ENCODE measurements around the gene PER1. TPM values are rescaled to one million over a fixed set of nuclear protein-coding genes. Genes with fewer than 3 reads are reported as not detected.

Gene PER1
- total RNA-seq, 1 experiment from 2014 or later: 87.6 TPM

- intact Hi-C loops (cut with micrococcal nuclease): no loop called here
- Histone ChIP-seq H3K4me2 (ENCODE audit: low read length) (no peak overlapping the region), H3K27me3 (ENCODE audit: insufficient read depth, low read length) (no peaks in the 10 kb centered on the region), H4K20me1 (ENCODE audit: insufficient read depth) (no peaks in the 10 kb centered on the region), H3K9ac (ENCODE audit: low read length) (no peak overlapping the region), H3K27ac (ENCODE audit: low read depth, low read length) (no peak overlapping the region), H3K4me1 (ENCODE audit: control insufficient read depth in 1 of 2, insufficient read depth in 2 of 2, low read length in 2 of 2) (peaks cover 20 to 25% of the 10 kb centered on the region in 2 experiments), H3K79me2 (ENCODE audit: insufficient read depth, low read length) (peaks cover 9% of the 10 kb centered on the region), H3K9me3 (ENCODE audit: control insufficient read depth in 1 of 2, insufficient read depth in 1 of 2, low read depth in 1 of 2, low read length in 2 of 2) (no peaks in the 10 kb centered on the region), H3K36me3 (ENCODE audit: control insufficient read depth in 1 of 2, insufficient read depth in 2 of 2, low read length in 2 of 2) (no peaks in the 10 kb centered on the region), H3K9me2 (ENCODE audit: insufficient read depth) (no peaks in the 10 kb centered on the region), H3K4me3 (replicated peaks in 1 of 2; ENCODE audit: low read depth in 1 of 2, low read length in 2 of 2) (no peak overlapping the region), H2AFZ (ENCODE audit: low read depth, low read length, poor library complexity, severe bottlenecking) (no peak overlapping the region)
- DNase-seq (ENCODE audit: low read depth, low spot score) (no peak), ATAC-seq (no peak)
- ChIA-PET CTCF (interaction anchor here (1.3 kb wide), 1 partner anchor 48 kb away, joined by 3 read pairs; no protein-coding TSS in a partner anchor), POLR2A (no interaction called here), RAD21 (ENCODE audit: low non-redundant PET in 1 of 2, low total read pairs in 2 of 2, uncharacterized antibody in 2 of 2, unreplicated experiment in 2 of 2) (no interaction called here)
- TF ChIP-seq ZFX (IDR thresholded peaks at IDR 0.05) (no peak), SP1 (IDR thresholded peaks at IDR 0.05; ENCODE audit: low read depth) (no peak), RAD21 (IDR thresholded peaks at IDR 0.05; ENCODE audit: low read depth) (no peak), SIN3A (IDR thresholded peaks at IDR 0.05; ENCODE audit: low read depth) (no peak), REST (IDR thresholded peaks at IDR 0.05; ENCODE audit: low read depth) (no peak), ELF1 (IDR thresholded peaks at IDR 0.05; ENCODE audit: borderline replicate concordance, low read depth) (no peak), CTCF (IDR thresholded peaks at IDR 0.05 in 2 of 3, conservative IDR thresholded peaks at IDR 0.05 in 1 of 3; ENCODE audit: borderline replicate concordance in 1 of 3, insufficient read depth in 1 of 3, low read depth in 2 of 3, low read length in 2 of 3) (no peak), TCF7L2 (IDR thresholded peaks at IDR 0.05; ENCODE audit: borderline replicate concordance, extremely low read depth, insufficient read depth, insufficient read length) (no peak), EZH2 (IDR thresholded peaks at IDR 0.05) (no peak), POLR2A (IDR thresholded peaks at IDR 0.05; ENCODE audit: borderline replicate concordance, extremely low read depth, insufficient read depth, insufficient read length) (no peak), YY1 (IDR thresholded peaks at IDR 0.05; ENCODE audit: extremely low read depth, insufficient replicate concordance, low read depth, low read length) (no peak), CBX3 (IDR thresholded peaks at IDR 0.05; ENCODE audit: low read depth) (no peak), POLR2AphosphoS5 (IDR thresholded peaks at IDR 0.05; ENCODE audit: low read depth, low read length) (no peak), EZH2phosphoT487 (IDR thresholded peaks at IDR 0.05; ENCODE audit: borderline replicate concordance) (no peak), SRF (IDR thresholded peaks at IDR 0.05; ENCODE audit: low read depth) (no peak), ATF3 (IDR thresholded peaks at IDR 0.05) (no peak), FOSL1 (IDR thresholded peaks at IDR 0.05; ENCODE audit: low read depth) (no peak), ZNF274 (IDR thresholded peaks at IDR 0.05; ENCODE audit: low read depth, low read length) (no peak), EGR1 (IDR thresholded peaks at IDR 0.05; ENCODE audit: low read depth) (no peak), MAX (IDR thresholded peaks at IDR 0.05) (no peak)
- BruUV-seq (replicated peaks): no TSS peak
Observed at GRCh38 chr17:8166731-8167130, 14.5 kb upstream of the PER1 start.
